Tibial nerve (tissue), 4 donors: ENCODE measurements around the gene HUWE1. TPM values are rescaled to one million over a fixed set of nuclear protein-coding genes. Genes with fewer than 3 reads are reported as not detected.

Experiments used
- DNase-seq, 2 donors: peaks; one replicate each; pipeline ENCODE4 v3.0.0-alpha.2; 2019; ENCODE audit warnings: low spot score in 2 of 2
- H3K27ac ChIP-seq, 4 donors: fragments of 200-600 bp; sonication (generic) in 3 of 4; one replicate each; pipeline ENCODE4 v1.5.1; 2017 to 2019; ENCODE audit warnings: mild to moderate bottlenecking in 1 of 4
- H3K27me3 ChIP-seq, 2 donors: fragments of 200-600 bp; sonication (generic) in 1 of 2; one replicate each; pipeline versions ENCODE4 v1.5.1 to v1.6.0; 2017 to 2019
- H3K36me3 ChIP-seq, 3 donors: fragments of 200-600 bp; sonication (generic); one replicate each; pipeline ENCODE4 v1.5.1; 2018 to 2019
- H3K4me1 ChIP-seq, 4 donors: fragments of 200-600 bp; sonication (generic) in 3 of 4; one replicate each; pipeline ENCODE4 v1.5.1; 2017 to 2019
- H3K4me3 ChIP-seq, 4 donors: fragments of 200-600 bp; sonication (generic) in 3 of 4; one replicate each; pipeline ENCODE4 v1.5.1; 2017 to 2019; ENCODE audit warnings: mild to moderate bottlenecking in 1 of 4, moderate library complexity in 1 of 4
- H3K9me3 ChIP-seq, 4 donors: fragments of 200-600 bp; sonication (generic) in 3 of 4; one replicate each; pipeline ENCODE4 v1.5.1; 2017 to 2019
- EP300 ChIP-seq, 2 donors: sonication (generic); formaldehyde crosslinking; IDR thresholded peaks; one replicate each; pipeline ENCODE4 v1.6.1; 2017; ENCODE audit warnings: antibody characterized with exemption in 2 of 2, mild to moderate bottlenecking in 1 of 2
- POLR2A ChIP-seq, 2 donors: fragments of 450-650 bp; IDR thresholded peaks; one replicate each; pipeline ENCODE4 v1.6.1; 2017; ENCODE audit warnings: antibody characterized with exemption in 2 of 2, mild to moderate bottlenecking in 2 of 2, moderate library complexity in 2 of 2
- WGBS, 2 donors: methylation state at CpG; one replicate each; pipeline ENCODE4 v1.1.5; 2018; 5-methylcytosine and 5-hydroxymethylcytosine counted together
- total RNA-seq, 4 donors: library from RNA; depleted of rRNA; stranded (reverse); fragments of >200 nt; gene quantifications; one replicate each; pipeline ENCODE4 v1.1.0, GENCODE V29; 2016
- TF ChIP-seq, protein P1 (sequence below), 5 experiments: fragments of 200-600 bp in 3 of 5; fragments of 450-650 bp in 2 of 5; sonication (generic) in 3 of 5; IDR thresholded peaks; one replicate each; pipeline ENCODE4 v1.5.1; 2016 to 2019; ENCODE audit warnings: antibody characterized with exemption in 5 of 5, mild to moderate bottlenecking in 3 of 5, moderate library complexity in 2 of 5

Gene HUWE1
- total RNA-seq, 4 donors from 2014 or later: 104 to 141 (median 119) TPM

DNA sequence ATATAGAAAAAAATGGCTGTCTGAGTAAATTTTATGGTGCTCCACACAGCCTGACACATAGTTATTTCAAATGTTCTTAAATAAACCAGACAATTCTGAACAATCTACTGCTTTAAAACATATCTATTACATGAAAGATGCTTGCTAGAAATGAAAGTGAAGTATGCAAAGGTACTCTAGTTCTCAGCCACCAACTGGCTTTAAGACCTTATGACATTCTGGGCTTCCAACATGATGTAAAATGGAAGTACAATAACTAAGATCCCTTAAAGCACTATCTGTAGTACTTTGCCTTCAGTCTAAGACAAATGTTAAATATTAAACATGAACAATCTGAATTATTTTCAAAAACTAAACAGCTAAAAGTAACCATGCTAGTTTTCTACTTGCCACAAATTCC is 17.3 kb downstream of the HUWE1 start:
- no peak for TF ChIP-seq POLR2A (IDR thresholded peaks at IDR 0.05)
- no peak for TF ChIP-seq EP300 (IDR thresholded peaks at IDR 0.05)
- TF ChIP-seq, protein P1, sequence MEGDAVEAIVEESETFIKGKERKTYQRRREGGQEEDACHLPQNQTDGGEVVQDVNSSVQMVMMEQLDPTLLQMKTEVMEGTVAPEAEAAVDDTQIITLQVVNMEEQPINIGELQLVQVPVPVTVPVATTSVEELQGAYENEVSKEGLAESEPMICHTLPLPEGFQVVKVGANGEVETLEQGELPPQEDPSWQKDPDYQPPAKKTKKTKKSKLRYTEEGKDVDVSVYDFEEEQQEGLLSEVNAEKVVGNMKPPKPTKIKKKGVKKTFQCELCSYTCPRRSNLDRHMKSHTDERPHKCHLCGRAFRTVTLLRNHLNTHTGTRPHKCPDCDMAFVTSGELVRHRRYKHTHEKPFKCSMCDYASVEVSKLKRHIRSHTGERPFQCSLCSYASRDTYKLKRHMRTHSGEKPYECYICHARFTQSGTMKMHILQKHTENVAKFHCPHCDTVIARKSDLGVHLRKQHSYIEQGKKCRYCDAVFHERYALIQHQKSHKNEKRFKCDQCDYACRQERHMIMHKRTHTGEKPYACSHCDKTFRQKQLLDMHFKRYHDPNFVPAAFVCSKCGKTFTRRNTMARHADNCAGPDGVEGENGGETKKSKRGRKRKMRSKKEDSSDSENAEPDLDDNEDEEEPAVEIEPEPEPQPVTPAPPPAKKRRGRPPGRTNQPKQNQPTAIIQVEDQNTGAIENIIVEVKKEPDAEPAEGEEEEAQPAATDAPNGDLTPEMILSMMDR (IDR thresholded peaks at IDR 0.05): no peak
- H3K27me3 ChIP-seq: no peaks in the 10 kb centered on the region
- no peak overlapping the region for H3K27ac ChIP-seq
- H3K4me3 ChIP-seq: no peak overlapping the region
- no peaks in the 10 kb centered on the region for H3K9me3 ChIP-seq
- DNase-seq: no peak
- peaks cover 0 to 15% (median 0%) of the 10 kb centered on the region in 3 donors for H3K36me3 ChIP-seq
- peaks cover 0 to 10% (median 0%) of the 10 kb centered on the region in 4 donors for H3K4me1 ChIP-seq

DNA sequence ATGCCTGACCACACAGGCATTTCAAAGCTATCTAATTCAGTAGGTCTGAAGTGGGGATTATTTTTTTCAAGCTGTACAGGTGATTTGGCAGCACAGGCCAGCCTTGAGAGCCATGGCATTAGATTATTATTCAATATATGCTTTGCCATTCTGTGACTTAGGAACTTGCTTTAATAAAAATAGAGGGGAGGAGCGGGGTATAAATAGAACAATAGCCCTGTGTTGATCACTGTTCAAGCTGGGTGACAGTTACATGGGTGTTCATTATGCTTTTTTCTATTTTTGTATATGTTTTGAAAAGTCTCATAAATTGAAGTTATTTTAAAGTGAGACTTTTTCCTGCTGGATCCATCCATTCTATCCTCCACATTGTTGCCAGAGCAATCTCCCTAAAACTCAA is 20.3 kb downstream of the HUWE1 start:
- H3K27ac ChIP-seq: no peak overlapping the region
- no peaks in the 10 kb centered on the region for H3K9me3 ChIP-seq
- no peak overlapping the region for H3K4me3 ChIP-seq
- H3K27me3 ChIP-seq: no peaks in the 10 kb centered on the region
- no peak for DNase-seq
- WGBS, 2 donors: 73 to 85% methylated on average over 1 of the region's 1 CpG
- H3K4me1 ChIP-seq: peaks cover 0 to 18% (median 0%) of the 10 kb centered on the region in 4 donors
- peaks cover 0 to 16% (median 0%) of the 10 kb centered on the region in 3 donors for H3K36me3 ChIP-seq
- TF ChIP-seq EP300 (IDR thresholded peaks at IDR 0.05) (no peak), POLR2A (IDR thresholded peaks at IDR 0.05) (no peak)
- TF ChIP-seq, protein P1 (IDR thresholded peaks at IDR 0.05): no peak

DNA sequence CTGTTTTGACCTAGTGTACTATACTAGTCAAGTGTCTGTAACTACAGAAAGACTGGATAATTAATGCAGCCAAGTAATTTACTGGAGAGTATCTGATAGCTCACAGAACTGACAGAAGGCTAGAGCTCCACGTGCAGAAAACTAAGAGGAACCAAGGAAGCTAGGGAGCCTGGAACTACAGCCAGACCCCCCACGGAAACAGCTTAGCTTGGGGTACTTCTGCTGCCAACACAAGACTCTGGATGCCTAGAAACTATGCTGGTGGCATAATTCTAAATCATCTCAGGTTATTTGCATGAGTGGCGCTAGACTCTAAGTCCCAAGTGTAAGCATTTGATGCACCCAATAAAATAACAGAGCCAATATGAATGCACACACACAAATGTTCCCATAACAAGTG is 26.5 kb downstream of the HUWE1 start:
- TF ChIP-seq, protein P1 (IDR thresholded peaks at IDR 0.05): no peak
- no peak for TF ChIP-seq POLR2A (IDR thresholded peaks at IDR 0.05)
- TF ChIP-seq EP300 (IDR thresholded peaks at IDR 0.05): no peak
- no peak overlapping the region for H3K4me3 ChIP-seq
- H3K9me3 ChIP-seq: no peaks in the 10 kb centered on the region
- H3K36me3 ChIP-seq: peaks cover 0 to 9% (median 0%) of the 10 kb centered on the region in 3 donors
- no peak overlapping the region for H3K27ac ChIP-seq
- 84 to 92% methylated on average over 3 of the region's 3 CpGs for WGBS, 2 donors
- peaks cover 0 to 10% (median 0%) of the 10 kb centered on the region in 4 donors for H3K4me1 ChIP-seq
- no peak for DNase-seq
- H3K27me3 ChIP-seq: no peaks in the 10 kb centered on the region

DNA sequence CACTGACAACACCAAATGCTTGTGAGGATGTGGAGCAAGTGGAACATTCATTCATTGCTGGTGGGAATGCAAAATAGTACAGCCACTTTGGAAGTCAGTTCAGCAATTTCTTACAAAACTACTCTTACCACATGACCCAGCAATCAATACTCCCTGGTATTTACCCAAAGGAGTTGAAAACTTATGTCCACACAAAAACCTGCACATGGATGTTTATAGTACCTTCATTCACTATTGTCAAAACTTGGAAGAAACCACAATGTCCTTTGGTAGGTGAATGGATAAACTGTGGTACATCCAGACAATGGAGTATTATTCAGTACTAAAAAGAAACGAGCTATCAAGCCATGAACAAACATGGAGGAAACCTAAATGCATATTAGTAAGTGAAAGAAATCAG is 27.5 kb downstream of the HUWE1 start:
- peaks cover 0 to 9% (median 0%) of the 10 kb centered on the region in 3 donors for H3K36me3 ChIP-seq
- 70 to 80% methylated on average over 1 of the region's 1 CpG for WGBS, 2 donors
- TF ChIP-seq POLR2A (IDR thresholded peaks at IDR 0.05) (no peak), EP300 (IDR thresholded peaks at IDR 0.05) (no peak)
- TF ChIP-seq, protein P1 (IDR thresholded peaks at IDR 0.05): no peak
- no peak overlapping the region for H3K27ac ChIP-seq
- peaks cover 0 to 19% (median 0%) of the 10 kb centered on the region in 4 donors for H3K4me1 ChIP-seq
- H3K27me3 ChIP-seq: no peaks in the 10 kb centered on the region
- DNase-seq: no peak
- H3K4me3 ChIP-seq: no peak overlapping the region
- no peaks in the 10 kb centered on the region for H3K9me3 ChIP-seq

DNA sequence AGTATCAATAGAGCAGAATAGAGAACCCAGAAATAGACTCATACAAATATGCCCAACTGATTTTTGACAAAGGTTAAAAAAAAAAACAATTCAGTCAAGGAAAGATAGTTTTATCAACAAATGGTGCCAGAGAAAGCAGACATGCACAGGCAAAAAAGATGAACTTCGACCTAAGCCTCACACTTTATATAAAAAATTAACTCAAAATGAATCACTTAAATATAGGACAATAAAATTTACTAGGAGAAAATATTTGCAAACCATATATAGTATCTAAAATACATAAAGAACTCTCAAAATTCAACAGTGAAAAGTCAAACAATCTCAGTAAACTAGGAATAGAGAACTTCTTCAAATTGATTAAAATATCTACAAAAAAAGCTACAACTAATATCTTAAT is 29.7 kb downstream of the HUWE1 start:
- 57 to 91% methylated on average over 1 of the region's 1 CpG for WGBS, 2 donors
- H3K27me3 ChIP-seq: no peaks in the 10 kb centered on the region
- TF ChIP-seq POLR2A (IDR thresholded peaks at IDR 0.05) (no peak), EP300 (IDR thresholded peaks at IDR 0.05) (no peak)
- TF ChIP-seq, protein P1 (IDR thresholded peaks at IDR 0.05): no peak
- no peak overlapping the region for H3K27ac ChIP-seq
- DNase-seq: no peak
- no peaks in the 10 kb centered on the region for H3K9me3 ChIP-seq
- no peaks in the 10 kb centered on the region for H3K36me3 ChIP-seq
- H3K4me1 ChIP-seq: peaks cover 0 to 13% (median 0%) of the 10 kb centered on the region in 4 donors
- no peak overlapping the region for H3K4me3 ChIP-seq
